GM23338 (cell line): ENCODE measurements around the gene ATP8B4. TPM values are rescaled to one million over a fixed set of nuclear protein-coding genes. Genes with fewer than 3 reads are reported as not detected.

Experiments
- ATAC-seq: fragments of 200-7000 bp; cut with Tn5 transposase; 3 replicates; pipeline ENCODE4 v1.9.1; 2020
- DNase-seq: peaks from one replicate; pipeline ENCODE4 v3.0.0-alpha.2; 2015; ENCODE audit warnings: low spot score
- H2AFZ ChIP-seq: fragments of 200-600 bp; sonication (generic); 2 replicates; pipeline ENCODE4 v1.8.0; 2016; ENCODE audit warnings: antibody characterized with exemption, mild to moderate bottlenecking, moderate library complexity
- H3F3A ChIP-seq: fragments of 200-600 bp; sonication (generic); replicated peaks from 2 replicates; pipeline ENCODE4 v1.8.0; 2017; ENCODE audit warnings: antibody characterized with exemption, mixed run types, low read depth
- H3K27ac ChIP-seq: fragments of 200-600 bp; sonication (generic); 2 replicates; pipeline ENCODE4 v1.6.1; 2016; ENCODE audit warnings: low read depth
- H3K27me3 ChIP-seq: fragments of 200-600 bp; sonication (generic); 2 replicates; pipeline ENCODE4 v1.8.0; 2016; ENCODE audit warnings: mild to moderate bottlenecking, mixed run types, moderate library complexity; ENCODE audit not compliant: insufficient read depth
- H3K36me3 ChIP-seq: fragments of 200-600 bp; sonication (generic); 2 replicates; pipeline ENCODE4 v1.8.0; 2016; ENCODE audit warnings: mild to moderate bottlenecking; ENCODE audit not compliant: insufficient read depth
- H3K4me1 ChIP-seq: fragments of 200-600 bp; sonication (generic); 2 replicates; pipeline ENCODE4 v1.8.0; 2016; ENCODE audit warnings: mild to moderate bottlenecking, moderate library complexity; ENCODE audit not compliant: insufficient read depth
- H3K4me2 ChIP-seq: fragments of 200-600 bp; sonication (generic); 2 replicates; pipeline ENCODE4 v1.7.1; 2017; ENCODE audit warnings: mixed run types
- H3K4me3 ChIP-seq: fragments of 200-600 bp; sonication (generic); 2 replicates; pipeline ENCODE4 v1.6.1; 2016; ENCODE audit warnings: mixed run types
- H3K79me2 ChIP-seq: fragments of 200-600 bp; sonication (generic); replicated peaks from 2 replicates; pipeline ENCODE4 v1.8.0; 2017; ENCODE audit warnings: mild to moderate bottlenecking; ENCODE audit not compliant: insufficient read depth
- H3K9me2 ChIP-seq: fragments of 200-600 bp; sonication (generic); 2 replicates; pipeline ENCODE4 v1.8.0; 2017; ENCODE audit not compliant: insufficient read depth
- H4K20me1 ChIP-seq: fragments of 200-600 bp; sonication (generic); replicated peaks from 2 replicates; pipeline ENCODE4 v1.8.0; 2017; ENCODE audit warnings: mild to moderate bottlenecking; ENCODE audit not compliant: insufficient read depth
- H3K27ac Mint-ChIP-seq: 2 replicates; pipeline ENCODE4 v1.8.0; 2020; ENCODE audit warnings: inconsistent platforms, mild to moderate bottlenecking, moderate library complexity, mixed read lengths
- H3K27me3 Mint-ChIP-seq: 3 replicates; pipeline ENCODE4 v1.8.0; 2022; ENCODE audit warnings: low read depth, mild to moderate bottlenecking, moderate library complexity, mixed read lengths, inconsistent platforms; ENCODE audit not compliant: insufficient read depth, poor library complexity
- H3K36me3 Mint-ChIP-seq: 3 replicates; pipeline ENCODE4 v1.8.0; 2021; ENCODE audit warnings: low read depth, mild to moderate bottlenecking, inconsistent platforms, moderate library complexity, mixed read lengths
- H3K4me1 Mint-ChIP-seq: 3 replicates; pipeline ENCODE4 v1.8.0; 2020; ENCODE audit warnings: mild to moderate bottlenecking, inconsistent platforms, mixed read lengths
- H3K4me3 Mint-ChIP-seq: 3 replicates; pipeline ENCODE4 v1.8.0; 2021; ENCODE audit warnings: moderate library complexity, mild to moderate bottlenecking, inconsistent platforms, mixed read lengths
- H3K9me3 Mint-ChIP-seq: 3 replicates; pipeline ENCODE4 v1.8.0; 2020; ENCODE audit warnings: moderate library complexity, mild to moderate bottlenecking, inconsistent platforms, mixed read lengths
- CREB1 ChIP-seq: fragments of 250-450 bp; sonication (Bioruptor Pico); IDR thresholded peaks from 2 replicates; pipeline ENCODE4 v1.5.0; 2020; ENCODE audit warnings: low read depth, mild to moderate bottlenecking, moderate library complexity
- CTCF ChIP-seq, 2 experiments: fragments of 200-600 bp in 1 of 2; sonication (generic) in 1 of 2; conservative IDR thresholded peaks; 2 replicates each; pipeline versions ENCODE4 v1.5.1 to v1.6.1; 2016 to 2017; ENCODE audit warnings: antibody characterized with exemption in 2 of 2, low read depth in 2 of 2, mild to moderate bottlenecking in 2 of 2, moderate library complexity in 1 of 2
- EZH2phosphoT487 ChIP-seq: fragments of 200-600 bp; sonication (generic); IDR thresholded peaks from one replicate; pipeline ENCODE4 v1.8.1; 2018; ENCODE audit warnings: antibody characterized with exemption; ENCODE audit not compliant: unreplicated experiment
- JUNB ChIP-seq: IDR thresholded peaks from one replicate; pipeline ENCODE4 v1.6.1; 2016; ENCODE audit warnings: antibody characterized with exemption; ENCODE audit not compliant: unreplicated experiment
- NANOG ChIP-seq: IDR thresholded peaks from 2 replicates; pipeline ENCODE4 v1.6.1; 2016; ENCODE audit warnings: antibody characterized with exemption, borderline replicate concordance
- POLR2AphosphoS5 ChIP-seq: IDR thresholded peaks from 2 replicates; pipeline ENCODE4 v1.6.1; 2016; ENCODE audit warnings: antibody characterized with exemption, low read depth
- REST ChIP-seq: IDR thresholded peaks from one replicate; pipeline ENCODE4 v1.6.1; 2018; ENCODE audit warnings: antibody characterized with exemption; ENCODE audit not compliant: unreplicated experiment
- STAT1 ChIP-seq: IDR thresholded peaks from one replicate; pipeline ENCODE4 v1.6.1; 2016; ENCODE audit warnings: antibody characterized with exemption; ENCODE audit not compliant: unreplicated experiment
- ZNF114 ChIP-seq: fragments of 250-450 bp; sonication (Bioruptor Pico); IDR thresholded peaks from 2 replicates; pipeline ENCODE4 v1.5.0; 2020; ENCODE audit warnings: mild to moderate bottlenecking, moderate library complexity
- ZNF331 ChIP-seq: fragments of 250-450 bp; sonication (Bioruptor Pico); IDR thresholded peaks from 2 replicates; pipeline ENCODE4 v1.5.0; 2020; ENCODE audit warnings: low read depth, mild to moderate bottlenecking, moderate library complexity
- polyA plus RNA-seq: library from polyadenylated mRNA; unstranded; fragments of >200 nt; fragmentation: Nextera tagmentation; extraction: Ambion mirVana; gene quantifications from 2 replicates; pipeline ENCODE4 v1.2.1, GENCODE V29; 2016
- total RNA-seq: library from RNA; depleted of rRNA; stranded (reverse); fragments of >200 nt; shearing (Covaris generic); gene quantifications from 2 replicates; pipeline ENCODE4 v1.2.3, GENCODE V29; 2014
- TF ChIP-seq, protein P1 (sequence below): IDR thresholded peaks from 2 replicates; pipeline ENCODE4 v1.6.1; 2016; ENCODE audit warnings: antibody characterized with exemption

ATP8B4 gene
- total and polyA plus RNA-seq, 2 experiments from 2014 or later, result 0.24 TPM; not detected in 1

- no peak for TF ChIP-seq POLR2AphosphoS5
- TF ChIP-seq JUNB, result no peak
- TF ChIP-seq ZNF114, result no peak
- TF ChIP-seq NANOG, result no peak
- TF ChIP-seq, protein P1, sequence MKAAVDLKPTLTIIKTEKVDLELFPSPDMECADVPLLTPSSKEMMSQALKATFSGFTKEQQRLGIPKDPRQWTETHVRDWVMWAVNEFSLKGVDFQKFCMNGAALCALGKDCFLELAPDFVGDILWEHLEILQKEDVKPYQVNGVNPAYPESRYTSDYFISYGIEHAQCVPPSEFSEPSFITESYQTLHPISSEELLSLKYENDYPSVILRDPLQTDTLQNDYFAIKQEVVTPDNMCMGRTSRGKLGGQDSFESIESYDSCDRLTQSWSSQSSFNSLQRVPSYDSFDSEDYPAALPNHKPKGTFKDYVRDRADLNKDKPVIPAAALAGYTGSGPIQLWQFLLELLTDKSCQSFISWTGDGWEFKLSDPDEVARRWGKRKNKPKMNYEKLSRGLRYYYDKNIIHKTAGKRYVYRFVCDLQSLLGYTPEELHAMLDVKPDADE, result no peak
- TF ChIP-seq ZNF331 (CRISPR knock-in tag), result no peak
- TF ChIP-seq STAT1, result no peak
- no peak for TF ChIP-seq REST
Measured at GRCh38 chr15:50126072-50126471, 7.0 kb upstream of the ATP8B4 start (continued).

GRCh38 chr15:50124631-50125030, 5.6 kb upstream of the ATP8B4 start:
- peak; percentile 47 for ATAC-seq
- no peak overlapping the region for H3K4me3 ChIP-seq
- H3K27ac Mint-ChIP-seq, result no peak overlapping the region
- H3K36me3 Mint-ChIP-seq, result no peaks in the 10 kb centered on the region
- H3K27ac ChIP-seq, result no peak overlapping the region
- H3K4me2 ChIP-seq, result no peak overlapping the region
- no peaks in the 10 kb centered on the region for H3K27me3 Mint-ChIP-seq
- H3K4me1 ChIP-seq, result peaks cover 5% of the 10 kb centered on the region; the same call in 1 of the 2 replicates
- no peaks in the 10 kb centered on the region for H3K36me3 ChIP-seq
- peaks cover 13% of the 10 kb centered on the region for H3K4me1 Mint-ChIP-seq
- no peak for DNase-seq
- no peaks in the 10 kb centered on the region for H3K9me3 Mint-ChIP-seq
- H3K27me3 ChIP-seq, result no peaks in the 10 kb centered on the region
- H3K4me3 Mint-ChIP-seq, result no peak overlapping the region
- no peaks in the 10 kb centered on the region for H3K79me2 ChIP-seq
- H2AFZ ChIP-seq, result no peak overlapping the region
- no peaks in the 10 kb centered on the region for H4K20me1 ChIP-seq
- no peaks in the 10 kb centered on the region; the same call in 1 of the 2 replicates for H3K9me2 ChIP-seq
- no peaks in the 10 kb centered on the region for H3F3A ChIP-seq
- TF ChIP-seq CREB1 (CRISPR knock-in tag) (no peak), ZNF114 (no peak), JUNB (no peak), EZH2phosphoT487 (no peak), STAT1 (no peak), CTCF (conservative IDR thresholded peaks at IDR 0.05; ENCODE audit: low read depth in 2 of 2) (no peak), NANOG (no peak), REST (no peak), ZNF331 (CRISPR knock-in tag) (no peak)
- TF ChIP-seq, protein P1, result no peak
